HL-60 (cell line): ENCODE data around the gene UBE2D4.

ENCODE experiments used
- POLR2AphosphoS5 ChIP-seq: IDR thresholded peaks from 2 replicates; pipeline ENCODE4 v1.6.1; 2012; ENCODE audit warnings: low read depth
- SPI1 ChIP-seq: IDR thresholded peaks from 2 replicates; pipeline ENCODE4 v1.6.1; 2012; ENCODE audit warnings: low read depth, mild to moderate bottlenecking, borderline replicate concordance
- TF ChIP-seq, protein P1 (sequence below): IDR thresholded peaks from one replicate; pipeline ENCODE4 v1.5.1; 2011; ENCODE audit warnings: low read length, control low read depth, inconsistent platforms; ENCODE audit not compliant: insufficient read depth
- TF ChIP-seq, protein P2 (sequence below): IDR thresholded peaks from 2 replicates; pipeline ENCODE4 v1.6.1; 2012; ENCODE audit warnings: low read depth; ENCODE audit not compliant: insufficient replicate concordance

DNA sequence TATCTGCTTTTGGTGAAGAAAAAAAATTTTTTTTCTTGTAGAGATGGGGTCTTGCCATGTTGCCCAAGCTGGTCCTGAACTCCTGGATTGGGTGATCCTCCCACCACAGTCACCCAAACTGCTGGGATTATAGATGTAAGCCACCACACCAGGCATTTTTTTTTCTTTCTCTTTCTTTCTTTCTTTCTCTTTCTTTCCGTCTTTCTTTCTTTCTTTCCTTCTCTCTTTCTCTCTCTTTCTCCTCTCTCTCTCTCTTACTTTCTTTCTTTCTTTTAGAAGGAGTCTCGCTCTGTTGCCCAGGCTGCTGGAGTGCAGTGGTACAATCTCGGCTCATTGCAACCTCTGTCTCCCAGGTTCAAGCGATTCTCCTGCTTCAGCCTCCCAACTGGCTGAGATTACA lies 3.5 kb upstream of the UBE2D4 start:
- TF ChIP-seq, protein P1, sequence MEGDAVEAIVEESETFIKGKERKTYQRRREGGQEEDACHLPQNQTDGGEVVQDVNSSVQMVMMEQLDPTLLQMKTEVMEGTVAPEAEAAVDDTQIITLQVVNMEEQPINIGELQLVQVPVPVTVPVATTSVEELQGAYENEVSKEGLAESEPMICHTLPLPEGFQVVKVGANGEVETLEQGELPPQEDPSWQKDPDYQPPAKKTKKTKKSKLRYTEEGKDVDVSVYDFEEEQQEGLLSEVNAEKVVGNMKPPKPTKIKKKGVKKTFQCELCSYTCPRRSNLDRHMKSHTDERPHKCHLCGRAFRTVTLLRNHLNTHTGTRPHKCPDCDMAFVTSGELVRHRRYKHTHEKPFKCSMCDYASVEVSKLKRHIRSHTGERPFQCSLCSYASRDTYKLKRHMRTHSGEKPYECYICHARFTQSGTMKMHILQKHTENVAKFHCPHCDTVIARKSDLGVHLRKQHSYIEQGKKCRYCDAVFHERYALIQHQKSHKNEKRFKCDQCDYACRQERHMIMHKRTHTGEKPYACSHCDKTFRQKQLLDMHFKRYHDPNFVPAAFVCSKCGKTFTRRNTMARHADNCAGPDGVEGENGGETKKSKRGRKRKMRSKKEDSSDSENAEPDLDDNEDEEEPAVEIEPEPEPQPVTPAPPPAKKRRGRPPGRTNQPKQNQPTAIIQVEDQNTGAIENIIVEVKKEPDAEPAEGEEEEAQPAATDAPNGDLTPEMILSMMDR, result no peak
- TF ChIP-seq POLR2AphosphoS5, result no peak
- TF ChIP-seq, protein P2, sequence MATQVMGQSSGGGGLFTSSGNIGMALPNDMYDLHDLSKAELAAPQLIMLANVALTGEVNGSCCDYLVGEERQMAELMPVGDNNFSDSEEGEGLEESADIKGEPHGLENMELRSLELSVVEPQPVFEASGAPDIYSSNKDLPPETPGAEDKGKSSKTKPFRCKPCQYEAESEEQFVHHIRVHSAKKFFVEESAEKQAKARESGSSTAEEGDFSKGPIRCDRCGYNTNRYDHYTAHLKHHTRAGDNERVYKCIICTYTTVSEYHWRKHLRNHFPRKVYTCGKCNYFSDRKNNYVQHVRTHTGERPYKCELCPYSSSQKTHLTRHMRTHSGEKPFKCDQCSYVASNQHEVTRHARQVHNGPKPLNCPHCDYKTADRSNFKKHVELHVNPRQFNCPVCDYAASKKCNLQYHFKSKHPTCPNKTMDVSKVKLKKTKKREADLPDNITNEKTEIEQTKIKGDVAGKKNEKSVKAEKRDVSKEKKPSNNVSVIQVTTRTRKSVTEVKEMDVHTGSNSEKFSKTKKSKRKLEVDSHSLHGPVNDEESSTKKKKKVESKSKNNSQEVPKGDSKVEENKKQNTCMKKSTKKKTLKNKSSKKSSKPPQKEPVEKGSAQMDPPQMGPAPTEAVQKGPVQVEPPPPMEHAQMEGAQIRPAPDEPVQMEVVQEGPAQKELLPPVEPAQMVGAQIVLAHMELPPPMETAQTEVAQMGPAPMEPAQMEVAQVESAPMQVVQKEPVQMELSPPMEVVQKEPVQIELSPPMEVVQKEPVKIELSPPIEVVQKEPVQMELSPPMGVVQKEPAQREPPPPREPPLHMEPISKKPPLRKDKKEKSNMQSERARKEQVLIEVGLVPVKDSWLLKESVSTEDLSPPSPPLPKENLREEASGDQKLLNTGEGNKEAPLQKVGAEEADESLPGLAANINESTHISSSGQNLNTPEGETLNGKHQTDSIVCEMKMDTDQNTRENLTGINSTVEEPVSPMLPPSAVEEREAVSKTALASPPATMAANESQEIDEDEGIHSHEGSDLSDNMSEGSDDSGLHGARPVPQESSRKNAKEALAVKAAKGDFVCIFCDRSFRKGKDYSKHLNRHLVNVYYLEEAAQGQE, result no peak
- TF ChIP-seq SPI1, result no peak
